H1 (cell line): Measurements from ENCODE around the gene TTC33. TPM values are rescaled to one million over a fixed set of nuclear protein-coding genes. Genes with fewer than 3 reads are reported as not detected.

Experiments
- CTCF ChIA-PET: fragments of 300-600 bp; sonication (Branson Sonifier 250); formaldehyde crosslinking; loops from one replicate; lab custom pipeline; 2021; ENCODE audit not compliant: partially characterized antibody; lab: Charles Lee
- POLR2A ChIA-PET: fragments of 300-600 bp; sonication (Branson Sonifier 250); formaldehyde crosslinking; loops from one replicate; lab custom pipeline; 2021; ENCODE audit warnings: inconsistent platforms; ENCODE audit not compliant: partially characterized antibody; lab: Charles Lee
- DNase-seq, 2 experiments: peaks; one replicate each; pipeline versions ENCODE4 v3.0.0 to v3.0.0-alpha.2; 2010 to 2022; ENCODE audit warnings: low spot score in 2 of 2, low read depth in 1 of 2, mixed read lengths in 1 of 2
- FAIRE-seq: peaks from 2 replicates; lab custom pipeline; 2011; peaks lifted over from hg19 to GRCh38; lab: Jason Lieb, UNC
- H2AFZ ChIP-seq: 2 replicates; pipeline ENCODE4 v1.8.1; 2012; ENCODE audit warnings: low read length, inconsistent platforms
- H2AK5ac ChIP-seq: 2 replicates; pipeline ENCODE4 v1.6.1; 2013; ENCODE audit warnings: low read depth, low read length
- H2BK120ac ChIP-seq: replicated peaks from 2 replicates; pipeline ENCODE3; 2013; ENCODE audit warnings: low read depth, low read length, inconsistent platforms
- H2BK12ac ChIP-seq: 2 replicates; pipeline ENCODE4 v1.6.1; 2013; ENCODE audit warnings: low read depth, low read length
- H2BK15ac ChIP-seq: 2 replicates; pipeline ENCODE4 v1.6.1; 2013; ENCODE audit warnings: low read length
- H2BK20ac ChIP-seq: 2 replicates; pipeline ENCODE4 v1.6.1; 2013; ENCODE audit warnings: low read length
- H2BK5ac ChIP-seq: 2 replicates; pipeline ENCODE4 v1.6.1; 2013; ENCODE audit warnings: low read depth, low read length
- H3K14ac ChIP-seq: 2 replicates; pipeline ENCODE4 v1.6.1; 2013; ENCODE audit warnings: inconsistent platforms; ENCODE audit not compliant: insufficient read length
- H3K18ac ChIP-seq: 2 replicates; pipeline ENCODE4 v1.6.1; 2013; ENCODE audit warnings: low read length; ENCODE audit errors: extremely low read depth
- H3K23ac ChIP-seq: 2 replicates; pipeline ENCODE4 v1.6.1; 2013; ENCODE audit warnings: inconsistent platforms; ENCODE audit not compliant: insufficient read length
- H3K23me2 ChIP-seq: 2 replicates; pipeline ENCODE4 v1.6.1; 2013; ENCODE audit warnings: low read depth, low read length
- H3K27ac ChIP-seq: 2 replicates; pipeline ENCODE4 v1.6.1; 2011; ENCODE audit warnings: low read depth, low read length, inconsistent platforms
- H3K27me3 ChIP-seq, 4 experiments: replicated peaks in 1 of 4; 1 replicate in 1 of 4; 2 replicates in 3 of 4; pipeline versions ENCODE4 v1.6.1 to v1.8.1; 2011 to 2013; ENCODE audit warnings: low read length in 3 of 4, mild to moderate bottlenecking in 3 of 4, inconsistent platforms in 2 of 4, mixed read lengths in 2 of 4, moderate library complexity in 1 of 4; ENCODE audit not compliant: control insufficient read depth in 3 of 4, insufficient read depth in 3 of 4; ENCODE audit errors: extremely low read depth in 1 of 4
- H3K36me3 ChIP-seq, 4 experiments: 2 replicates each; pipeline versions ENCODE4 v1.6.1 to v1.8.1; 2011 to 2013; ENCODE audit warnings: mild to moderate bottlenecking in 4 of 4, low read length in 3 of 4, moderate library complexity in 2 of 4, control low read depth in 1 of 4, inconsistent platforms in 1 of 4; ENCODE audit not compliant: insufficient read depth in 4 of 4, control insufficient read depth in 2 of 4
- H3K4ac ChIP-seq: replicated peaks from 2 replicates; pipeline ENCODE3; 2013; ENCODE audit warnings: low read length, low read depth, mixed read lengths, inconsistent platforms; ENCODE audit not compliant: insufficient read length
- H3K4me1 ChIP-seq, 4 experiments: replicated peaks in 1 of 4; 1 replicate in 1 of 4; 2 replicates in 3 of 4; pipeline versions ENCODE4 v1.6.1 to v1.8.1; 2011 to 2013; ENCODE audit warnings: low read length in 3 of 4, inconsistent platforms in 2 of 4, mixed read lengths in 1 of 4; ENCODE audit not compliant: insufficient read depth in 4 of 4, control insufficient read depth in 3 of 4
- H3K4me2 ChIP-seq, 2 experiments: 2 replicates each; pipeline versions ENCODE4 v1.6.1 to v1.8.1; 2011 to 2013; ENCODE audit warnings: low read depth in 2 of 2, low read length in 2 of 2, control low read depth in 1 of 2, inconsistent platforms in 1 of 2, mild to moderate bottlenecking in 1 of 2; ENCODE audit not compliant: insufficient read depth in 1 of 2
- H3K4me3 ChIP-seq, 4 experiments: fragments of 200-600, 300-600 bp in 1 of 4; sonication (generic), shearing (Covaris generic), sonication (Bioruptor Twin) in 1 of 4; 2 replicates each; pipeline versions ENCODE4 v1.5.1 to v1.8.1; 2011 to 2016; ENCODE audit warnings: low read length in 4 of 4, low read depth in 3 of 4, control low read depth in 2 of 4, inconsistent platforms in 2 of 4, mild to moderate bottlenecking in 2 of 4, mixed read lengths in 1 of 4, moderate library complexity in 1 of 4; ENCODE audit not compliant: insufficient read depth in 2 of 4; ENCODE audit errors: extremely low read depth in 1 of 4
- H3K56ac ChIP-seq: replicated peaks from 2 replicates; pipeline ENCODE3; 2013; ENCODE audit warnings: low read depth, mild to moderate bottlenecking, mixed read lengths, low read length, inconsistent platforms; ENCODE audit not compliant: insufficient read length
- H3K79me1 ChIP-seq: 2 replicates; pipeline ENCODE4 v1.6.1; 2013; ENCODE audit warnings: low read depth, low read length, control low read depth
- H3K79me2 ChIP-seq, 2 experiments: 2 replicates each; pipeline versions ENCODE4 v1.6.1 to v1.8.1; 2012 to 2013; ENCODE audit warnings: low read length in 2 of 2, mild to moderate bottlenecking in 2 of 2, inconsistent platforms in 1 of 2; ENCODE audit not compliant: insufficient read depth in 2 of 2, control insufficient read depth in 1 of 2
- H3K9ac ChIP-seq, 4 experiments: replicated peaks in 1 of 4; 1 replicate in 1 of 4; 2 replicates in 3 of 4; pipeline versions ENCODE4 v1.6.1 to v1.8.1; 2011 to 2013; ENCODE audit warnings: low read depth in 3 of 4, low read length in 3 of 4, control low read depth in 2 of 4, mild to moderate bottlenecking in 2 of 4, moderate library complexity in 2 of 4, inconsistent platforms in 1 of 4; ENCODE audit errors: extremely low read depth in 1 of 4
- H3K9me3 ChIP-seq, 2 experiments: 2 replicates each; pipeline versions ENCODE4 v1.6.1 to v1.8.1; 2012 to 2013; ENCODE audit warnings: mild to moderate bottlenecking in 2 of 2, moderate library complexity in 2 of 2, control low read depth in 1 of 2, inconsistent platforms in 1 of 2, low read depth in 1 of 2, low read length in 1 of 2, mixed read lengths in 1 of 2; ENCODE audit not compliant: insufficient read depth in 2 of 2
- H4K20me1 ChIP-seq, 2 experiments: replicated peaks in 1 of 2; 2 replicates each; pipeline versions ENCODE3 to v1.8.1; 2011 to 2013; ENCODE audit warnings: inconsistent platforms in 2 of 2, low read length in 2 of 2, mild to moderate bottlenecking in 1 of 2; ENCODE audit not compliant: insufficient read depth in 2 of 2, control insufficient read depth in 1 of 2
- H4K5ac ChIP-seq: 2 replicates; pipeline ENCODE4 v1.6.1; 2013; ENCODE audit warnings: low read length, low read depth, mixed read lengths, inconsistent platforms; ENCODE audit not compliant: insufficient read length
- H4K8ac ChIP-seq: 2 replicates; pipeline ENCODE4 v1.8.0; 2013; ENCODE audit warnings: mild to moderate bottlenecking, moderate library complexity, low read length, inconsistent platforms; ENCODE audit not compliant: insufficient read depth; ENCODE audit errors: extremely low read depth
- H4K91ac ChIP-seq: replicated peaks from 2 replicates; pipeline ENCODE3; 2013; ENCODE audit warnings: low read length, mixed read lengths, inconsistent platforms; ENCODE audit not compliant: insufficient read length
- BACH1 ChIP-seq: IDR thresholded peaks from 2 replicates; pipeline ENCODE4 v1.6.1; 2012; ENCODE audit warnings: low read length, improper control_type of control experiment
- BCL11A ChIP-seq, 2 experiments: IDR thresholded peaks; one replicate each; pipeline ENCODE4 v1.6.1; 2011; ENCODE audit warnings: low read depth in 2 of 2, low read length in 2 of 2, mild to moderate bottlenecking in 2 of 2
- CEBPB ChIP-seq: IDR thresholded peaks from 2 replicates; pipeline ENCODE4 v1.6.1; 2012; ENCODE audit warnings: low read depth, low read length
- CHD1 ChIP-seq: IDR thresholded peaks from 2 replicates; pipeline ENCODE4 v1.6.1; 2012; ENCODE audit warnings: low read depth, low read length, improper control_type of control experiment
- CREB1 ChIP-seq: IDR thresholded peaks from 2 replicates; pipeline ENCODE4 v1.6.1; 2012; ENCODE audit warnings: inconsistent platforms
- NANOG ChIP-seq: IDR thresholded peaks from 2 replicates; pipeline ENCODE4 v1.6.1; 2011; ENCODE audit warnings: low read length, low read depth, mild to moderate bottlenecking, inconsistent platforms; ENCODE audit not compliant: insufficient read depth, poor library complexity, severe bottlenecking
- POU5F1 ChIP-seq: IDR thresholded peaks from 2 replicates; pipeline ENCODE4 v1.6.1; 2011; ENCODE audit warnings: low read depth, mild to moderate bottlenecking, low read length, moderate library complexity
- SIRT6 ChIP-seq: IDR thresholded peaks from one replicate; pipeline ENCODE4 v1.7.1; 2012; ENCODE audit warnings: low read length, inconsistent platforms
- TAF7 ChIP-seq: optimal IDR thresholded peaks from 2 replicates; pipeline ENCODE3; 2011; ENCODE audit warnings: low read depth, mild to moderate bottlenecking, inconsistent platforms, low read length, moderate library complexity, borderline replicate concordance
- WGBS, 2 experiments: shearing (Covaris generic) in 1 of 2; methylation state at CpG; one replicate each; pipeline versions ENCODE4 v1.1.6 to v1.1.7; 2013 to 2015; ENCODE audit warnings: low lambda C conversion rate in 2 of 2, mixed read lengths in 2 of 2, inconsistent platforms in 1 of 2, low coverage in 1 of 2, missing lambda C conversion rate in 1 of 2; ENCODE audit not compliant: insufficient replicate concordance in 2 of 2, insufficient coverage in 1 of 2, insufficient read length in 1 of 2; ENCODE audit errors: extremely low coverage in 1 of 2, missing lambda C conversion rate in 1 of 2; 5-methylcytosine and 5-hydroxymethylcytosine counted together
- polyA plus RNA-seq, 7 experiments: library from polyadenylated mRNA; depleted of rRNA in 3 of 7; stranded (reverse) in 5 of 7; unstranded in 2 of 7; fragments of >200 nt in 5 of 7; fragments of 200-250 nt in 2 of 7; gene quantifications; 1 replicate in 5 of 7; 2 replicates in 1 of 7; 4 replicates in 1 of 7; pipeline versions ENCODE4 v1.2.1 to v1.2.3, GENCODE V29; 2011 to 2013; ENCODE audit warnings: missing spikeins in 2 of 7, mixed read lengths in 2 of 7
- total RNA-seq: library from RNA; stranded (reverse); fragmentation: NEBNext Ultra II Directional; extraction: Animal tissue kit (Norgen Biotek cat#: 25700); gene quantifications from 2 replicates; pipeline ENCODE4 v1.2.1, GENCODE V29; 2021

TTC33 gene
- total and polyA plus RNA-seq, 2 of the 8 experiments (the other 6 are each of a cell fraction or from before 2014, with no cell fraction given) = 1.2 to 12.6 TPM

DNA sequence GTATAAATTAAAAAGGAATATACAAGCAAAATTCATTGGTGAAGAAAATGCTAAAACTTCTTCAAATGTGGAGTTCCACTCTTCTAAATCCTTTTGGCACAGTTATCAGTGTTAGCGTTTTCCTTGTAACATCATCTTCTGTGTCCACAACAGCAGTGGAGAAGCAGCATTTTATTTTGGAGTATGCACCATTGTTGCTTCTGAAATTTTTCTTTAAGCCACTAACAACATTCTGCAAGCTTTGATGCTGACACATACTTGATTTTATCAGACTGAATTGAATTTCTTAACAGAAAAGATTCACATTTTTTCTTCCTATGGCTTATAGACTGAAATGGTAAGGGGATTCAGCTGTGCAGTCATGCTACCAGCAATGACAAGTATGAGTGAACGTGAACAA lies 136.8 kb downstream of the TTC33 start:
- ChIA-PET POLR2A (no interaction called here), CTCF (interaction anchor here (1.1 kb wide), 1 partner anchor 9 kb away, joined by 3 read pairs; no protein-coding TSS in a partner anchor)
- H4K5ac ChIP-seq = no peak overlapping the region

More for the DNA sequence above, 136.8 kb downstream of the TTC33 start:
- 73% methylated on average over 2 of the region's 2 CpGs; no CpG with 5 or more reads in 1 of the 2 experiments for WGBS, 2 experiments
- Histone ChIP-seq H3K36me3 (no peaks in the 10 kb centered on the region), H3K79me1 (no peaks in the 10 kb centered on the region), H4K8ac (no peak overlapping the region), H2AFZ (no peak overlapping the region), H2BK5ac (no peak overlapping the region), H3K79me2 (no peaks in the 10 kb centered on the region), H3K23me2 (no peaks in the 10 kb centered on the region), H3K9ac (no peak overlapping the region), H3K27ac (no peak overlapping the region), H3K56ac (no peak overlapping the region), H3K18ac (no peak overlapping the region), H3K14ac (no peak overlapping the region), H3K4ac (no peak overlapping the region), H4K20me1 (no peaks in the 10 kb centered on the region), H3K4me1 (no peaks in the 10 kb centered on the region), H3K4me3 (no peak overlapping the region), H3K27me3 (no peaks in the 10 kb centered on the region), H2BK15ac (no peak overlapping the region), H2BK120ac (no peak overlapping the region), H3K23ac (no peak overlapping the region), H2BK20ac (no peak overlapping the region), H3K9me3 (no peaks in the 10 kb centered on the region), H3K4me2 (no peak overlapping the region), H2BK12ac (no peak overlapping the region), H2AK5ac (no peak overlapping the region), H4K91ac (no peak overlapping the region)
- no peak for TF ChIP-seq CREB1
- no peak for TF ChIP-seq CHD1
- TF ChIP-seq TAF7 = no peak
- no peak for TF ChIP-seq CEBPB
- no peak for TF ChIP-seq NANOG
- no peak for TF ChIP-seq SIRT6
- no peak for TF ChIP-seq BACH1
- TF ChIP-seq POU5F1 = no peak
- no peak for TF ChIP-seq BCL11A (IDR thresholded peaks at IDR 0.05; ENCODE audit: low read depth in 2 of 2, low read length in 2 of 2)
- no peak for DNase-seq
- FAIRE-seq = no peak
